HG03139 (cell line): ENCODE measurements around the gene GDPD3.
"Not testable (repeated sequence)": the region's sequence is repeated elsewhere in the genome, so short reads cannot be mapped to it uniquely, and the experiment has no call there.

Experiments
- ATAC-seq: cut with Tn5 transposase; IDR thresholded peaks from one replicate; pipeline ENCODE4 v1.9.1; 2021; ENCODE audit not compliant: unreplicated experiment

Gene GDPD3

DNA sequence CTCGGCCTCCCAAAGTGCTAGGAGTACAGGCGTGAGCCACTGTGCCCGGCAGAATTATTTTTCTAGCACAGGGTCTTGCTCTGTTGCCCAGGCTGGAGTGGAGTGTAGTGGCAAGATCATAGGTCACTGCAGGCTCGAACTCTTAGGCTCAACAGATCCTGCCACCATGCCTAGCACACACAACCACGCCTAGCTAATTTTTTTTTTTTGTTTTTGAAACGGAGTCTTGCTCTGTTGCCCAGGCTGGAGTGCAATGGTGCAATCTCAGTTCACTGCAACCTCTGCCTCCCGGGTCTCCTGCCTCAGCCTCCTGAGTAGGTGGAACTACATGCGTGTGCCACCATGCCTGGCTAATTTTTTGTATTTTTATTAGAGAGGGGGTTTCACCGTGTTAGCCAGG lies 12.4 kb upstream of the GDPD3 start:
- not testable (repeated sequence) for ATAC-seq

DNA sequence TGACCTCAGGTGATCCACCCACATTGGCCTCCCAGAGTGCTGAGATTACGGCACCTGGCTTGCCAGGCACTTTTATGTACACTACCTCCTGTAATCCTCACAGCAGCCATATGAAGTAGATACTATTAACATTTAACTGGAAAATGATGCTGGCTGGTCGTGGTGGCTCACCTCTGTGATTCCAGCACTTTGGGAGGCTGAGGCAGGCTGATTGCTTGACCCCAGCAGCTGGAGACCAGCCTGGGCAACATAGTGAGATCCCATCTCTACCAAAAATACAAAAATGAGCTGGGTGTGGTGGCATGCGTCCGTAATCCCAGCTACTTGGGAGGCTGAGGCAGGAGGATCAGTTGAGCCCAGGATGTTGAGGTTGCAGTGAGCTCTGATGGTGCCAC lies 11.6 kb upstream of the GDPD3 start:
- no peak for ATAC-seq

DNA sequence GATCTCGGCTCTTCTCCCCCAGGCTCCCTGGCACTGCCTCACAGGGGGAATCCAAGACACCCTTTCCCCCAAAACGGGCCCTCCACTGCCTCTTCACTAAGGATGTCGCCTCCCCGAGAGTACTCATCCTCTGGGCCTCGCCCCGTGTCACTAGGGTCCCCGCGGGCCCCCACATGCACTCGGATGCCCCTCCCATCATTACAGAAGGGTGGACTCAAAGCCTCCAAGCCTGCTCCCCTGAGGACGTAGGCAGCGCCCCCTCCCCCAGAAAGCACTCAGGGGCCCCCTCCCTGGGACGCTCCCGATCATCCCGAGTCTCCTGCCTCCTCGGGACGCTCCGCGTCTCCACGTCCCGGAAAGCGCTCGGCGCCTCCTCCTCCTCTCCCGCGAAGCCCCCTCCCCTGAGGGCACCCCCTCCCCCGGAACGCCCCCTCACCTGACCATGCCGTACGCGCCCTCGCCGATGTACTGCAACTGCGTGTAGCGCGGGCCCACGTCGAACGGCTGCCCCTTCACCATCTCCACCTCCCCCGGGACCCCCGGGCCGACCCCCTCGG lies 9.3 kb upstream of the GDPD3 start:
- no peak for ATAC-seq

DNA sequence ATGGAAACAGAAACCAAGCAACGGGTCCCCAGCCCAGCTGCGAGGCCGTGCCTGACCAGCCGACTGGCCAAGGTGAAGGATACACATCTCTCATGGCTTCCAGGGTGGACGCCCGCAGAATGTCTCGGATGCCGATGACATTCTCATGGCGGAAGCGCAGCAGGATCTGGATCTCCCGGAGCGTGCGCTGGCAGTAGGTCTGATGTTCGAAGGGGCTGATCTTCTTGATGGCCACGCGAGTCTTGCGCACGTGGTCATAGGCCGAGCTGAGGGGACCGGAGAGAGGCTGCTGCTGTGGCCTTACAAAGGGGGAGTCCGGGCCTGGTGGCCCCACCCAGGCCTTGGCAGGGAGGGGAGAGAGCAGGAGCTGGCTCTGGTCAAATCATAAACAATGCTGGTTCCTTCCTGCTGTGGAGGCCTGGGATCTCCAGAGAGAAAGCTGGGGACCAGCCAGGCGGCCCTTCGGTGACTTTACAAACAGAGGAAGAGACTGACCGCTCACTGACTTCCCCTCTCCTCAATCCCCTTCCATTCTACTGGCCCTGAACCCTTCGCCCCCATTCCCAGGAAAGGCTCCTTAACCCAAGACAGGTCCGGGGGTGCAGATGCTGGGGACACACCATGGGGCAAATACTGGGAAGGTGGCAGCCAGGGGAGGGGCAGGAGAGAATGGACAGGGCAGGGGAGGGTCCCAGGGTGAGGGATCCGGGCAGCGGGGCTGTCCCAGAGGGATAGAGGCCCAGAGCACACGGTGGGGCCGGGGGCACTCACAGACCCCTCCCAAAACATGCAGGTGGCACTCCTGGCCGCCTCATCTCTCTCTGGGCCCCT lies 8.6 kb upstream of the GDPD3 start:
- no peak for ATAC-seq

DNA sequence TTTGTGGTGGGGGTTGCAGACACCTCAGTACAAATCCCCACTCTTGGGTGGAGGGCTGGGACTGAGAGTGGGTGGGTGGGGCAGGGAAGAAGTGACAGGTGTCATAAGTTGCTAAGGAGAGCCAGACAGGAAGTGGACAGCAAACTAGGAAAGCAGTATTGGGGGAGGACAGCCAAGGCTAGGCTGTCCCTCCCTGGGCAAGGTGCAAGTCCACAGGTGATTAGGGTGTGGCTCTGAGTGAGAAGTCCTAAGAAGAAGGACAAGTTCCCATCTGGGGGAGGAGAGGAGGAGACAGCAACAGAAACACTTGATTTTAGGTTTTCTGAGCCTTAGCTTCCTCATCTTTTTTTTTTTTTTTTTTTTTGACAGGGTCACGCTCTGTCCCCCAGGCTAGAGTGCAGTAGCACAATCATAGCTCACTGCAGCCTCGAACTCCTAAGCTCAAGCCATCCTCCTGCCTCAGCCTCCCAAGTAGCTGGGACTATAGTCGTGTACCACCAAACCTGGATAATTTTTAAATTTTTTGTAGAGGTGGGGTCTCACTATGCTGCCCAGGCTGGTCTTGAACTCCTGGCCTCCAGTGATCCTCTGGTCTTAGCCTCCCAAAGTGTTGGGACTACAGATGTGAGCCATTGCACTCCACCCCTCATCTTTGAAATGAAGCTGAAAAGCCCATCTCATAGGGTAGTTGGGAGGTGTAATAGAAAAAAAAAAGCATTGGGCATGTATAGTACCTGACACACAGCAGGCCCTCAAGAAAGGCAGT lies 7.2 kb upstream of the GDPD3 start:
- ATAC-seq: no peak

DNA sequence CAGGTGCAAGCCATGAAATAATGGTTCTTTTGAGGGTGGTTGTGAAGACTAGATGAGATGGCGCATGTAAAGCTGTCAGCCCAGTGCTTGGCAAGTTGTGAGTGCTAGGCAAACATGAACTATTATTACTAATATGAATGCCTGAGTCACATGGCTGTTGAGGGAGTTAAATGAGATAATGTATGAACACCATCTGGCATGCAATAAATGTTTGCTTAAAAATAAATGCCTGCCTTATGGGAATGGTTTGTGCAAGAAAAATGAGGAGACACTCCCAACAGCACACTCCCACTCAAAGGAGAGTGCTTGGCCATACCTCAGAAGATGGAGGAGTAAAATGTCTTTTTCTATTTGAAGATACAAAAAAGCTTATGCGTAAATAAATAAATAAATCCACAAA lies 6.1 kb upstream of the GDPD3 start:
- ATAC-seq: no peak

DNA sequence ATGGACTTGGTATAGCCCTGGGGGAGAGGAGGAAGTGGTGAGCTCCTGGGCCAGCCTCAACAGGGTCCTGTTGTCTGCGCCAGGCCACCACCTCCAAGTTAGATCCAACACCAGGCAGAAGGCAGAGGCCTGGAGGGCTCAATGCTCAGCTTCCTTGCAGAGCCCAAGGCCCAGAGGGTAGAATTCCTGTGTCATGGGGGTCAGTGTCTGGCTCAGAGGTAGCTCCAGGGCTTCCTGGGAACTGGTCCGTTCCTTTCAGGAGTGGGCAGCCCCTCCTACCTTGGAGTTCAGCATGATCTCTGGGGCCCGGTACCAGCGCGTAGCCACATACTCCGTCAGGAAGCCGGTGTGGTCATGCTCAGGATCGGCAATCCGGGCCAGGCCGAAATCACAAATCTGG lies 4.4 kb upstream of the GDPD3 start:
- no peak for ATAC-seq

DNA sequence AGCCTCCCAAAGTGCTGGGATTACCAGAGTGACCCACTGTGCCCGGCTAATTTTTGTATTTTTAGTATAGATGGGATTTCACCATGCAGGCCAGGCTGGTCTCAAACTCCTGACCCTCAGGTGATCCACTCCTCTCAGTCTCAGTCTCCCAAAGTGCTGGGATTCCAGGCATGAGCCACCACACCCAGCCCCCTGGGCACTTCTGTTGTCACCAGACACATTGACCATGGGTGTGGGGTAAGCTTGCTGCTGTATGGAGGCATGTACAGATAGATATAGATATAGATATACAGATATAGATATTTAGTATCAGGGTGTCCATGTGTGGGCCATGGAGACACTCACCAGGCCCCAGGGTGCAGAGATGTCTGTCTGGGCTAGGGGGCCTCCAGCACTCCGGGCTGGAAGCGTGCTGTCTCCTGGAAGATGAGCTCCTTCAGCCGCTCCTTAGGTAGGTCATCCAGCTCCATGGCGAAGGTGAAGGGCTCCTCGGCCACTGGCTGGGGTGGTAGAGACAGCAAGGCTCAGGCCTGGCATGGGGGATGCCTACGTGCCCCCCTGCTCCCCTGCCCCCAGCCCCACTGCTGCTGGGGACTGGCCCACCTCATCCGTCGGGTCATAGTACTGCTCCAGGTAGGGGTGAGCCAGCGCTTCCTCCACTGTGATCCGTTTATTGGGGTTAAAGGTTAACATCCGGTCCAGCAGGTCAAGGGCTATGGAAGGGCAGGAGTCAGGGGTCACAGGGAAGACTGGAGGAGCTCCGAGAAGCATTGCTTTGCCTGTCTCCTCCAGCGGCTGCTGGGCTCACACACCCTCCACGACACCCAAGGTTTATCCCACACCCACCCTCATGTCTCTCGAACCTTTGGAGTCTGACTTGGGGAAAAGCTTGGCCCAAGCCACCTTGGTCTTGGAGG lies 3.2 kb upstream of the GDPD3 start:
- ATAC-seq: no peak

DNA sequence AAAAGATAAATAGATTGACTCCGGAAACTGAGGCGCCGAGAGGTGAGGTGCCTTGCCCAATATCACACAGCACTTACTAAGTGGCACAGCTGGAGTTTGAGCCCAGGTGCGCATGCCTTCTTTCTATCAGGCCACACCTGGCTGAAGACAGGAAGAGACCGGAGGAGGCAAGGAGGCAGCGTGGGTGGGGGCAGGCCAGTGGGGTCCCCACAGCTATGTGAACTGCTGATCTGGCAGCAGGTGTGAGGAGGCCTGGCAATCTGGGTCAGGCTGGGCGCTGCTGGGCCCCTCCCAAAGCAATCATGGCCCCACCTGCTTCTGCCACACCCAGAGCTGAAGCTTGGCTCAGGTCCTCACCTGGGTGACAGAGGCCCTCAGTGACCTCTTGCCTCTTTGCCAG lies 1.9 kb upstream of the GDPD3 start:
- ATAC-seq: no peak

DNA sequence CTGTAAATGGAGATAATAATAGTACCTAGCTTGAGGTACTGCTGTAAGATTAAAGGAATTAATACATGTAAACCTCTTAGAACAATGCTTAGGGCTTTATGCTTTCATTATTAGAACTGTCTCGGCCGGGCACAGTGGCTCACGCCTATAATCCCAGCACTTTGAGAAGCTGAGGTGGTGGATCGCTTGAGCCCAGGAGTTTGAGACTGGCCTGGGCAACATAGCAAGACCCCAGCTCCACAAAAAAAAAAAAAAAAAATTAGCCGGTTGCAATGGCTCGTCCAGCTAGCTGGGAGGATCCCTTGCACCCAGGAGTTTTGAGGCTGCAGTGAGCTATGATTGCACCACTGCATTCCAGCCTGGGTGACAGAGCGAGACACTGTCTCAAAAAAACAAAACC lies 1.5 kb upstream of the GDPD3 start:
- ATAC-seq: not testable (repeated sequence)

DNA sequence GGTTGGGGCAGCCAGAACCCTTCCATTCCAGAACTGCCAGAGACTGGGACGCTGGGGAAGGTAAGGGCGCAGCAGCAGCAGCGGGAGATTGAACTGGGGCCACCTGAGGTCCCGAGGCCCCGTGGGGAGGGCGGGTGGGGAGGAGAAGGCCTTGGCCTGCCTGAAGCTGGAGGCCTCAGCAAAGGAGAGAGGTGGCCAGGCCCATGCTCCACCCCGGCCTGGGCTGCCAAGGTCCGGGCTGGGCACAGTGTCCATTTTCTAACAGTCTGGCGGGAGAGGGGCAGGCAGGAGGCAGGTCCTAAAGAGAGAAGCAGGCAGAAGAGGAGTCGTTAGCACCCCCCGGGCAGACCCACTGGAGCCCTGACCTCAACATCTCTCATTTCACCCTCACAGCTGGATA lies 1.1 kb upstream of the GDPD3 start:
- ATAC-seq: no peak

DNA sequence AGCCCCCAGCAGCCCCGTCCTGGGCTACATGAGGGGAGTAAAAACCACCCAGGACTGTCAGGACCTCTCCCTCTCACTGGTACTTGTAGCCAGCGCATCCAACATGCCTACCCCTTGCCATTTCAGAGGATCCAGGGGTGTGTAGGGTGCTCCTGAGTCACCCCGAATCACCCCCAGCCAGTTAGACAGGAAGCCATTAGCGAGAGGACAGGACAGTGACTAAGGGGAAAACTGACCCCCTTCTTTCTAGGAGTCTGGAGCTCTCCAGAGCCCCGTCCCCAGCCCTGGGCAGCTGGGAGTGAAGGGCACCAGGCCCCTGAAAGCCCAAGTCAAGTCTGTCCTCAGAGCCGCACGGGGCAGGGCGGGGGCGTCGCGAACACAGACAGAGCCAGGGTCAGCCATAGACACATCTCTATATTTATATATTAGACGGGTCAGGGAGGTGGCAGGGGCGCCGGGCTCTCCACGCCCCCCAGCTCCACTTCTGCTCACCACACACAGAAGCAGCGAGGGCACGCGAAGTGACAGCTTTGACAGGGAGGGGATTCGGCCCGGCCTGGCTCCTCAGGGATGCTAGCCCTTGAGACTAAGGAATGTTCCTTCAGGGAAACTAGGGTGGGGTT lies 485 bp upstream of the GDPD3 start:
- ATAC-seq: no peak

DNA sequence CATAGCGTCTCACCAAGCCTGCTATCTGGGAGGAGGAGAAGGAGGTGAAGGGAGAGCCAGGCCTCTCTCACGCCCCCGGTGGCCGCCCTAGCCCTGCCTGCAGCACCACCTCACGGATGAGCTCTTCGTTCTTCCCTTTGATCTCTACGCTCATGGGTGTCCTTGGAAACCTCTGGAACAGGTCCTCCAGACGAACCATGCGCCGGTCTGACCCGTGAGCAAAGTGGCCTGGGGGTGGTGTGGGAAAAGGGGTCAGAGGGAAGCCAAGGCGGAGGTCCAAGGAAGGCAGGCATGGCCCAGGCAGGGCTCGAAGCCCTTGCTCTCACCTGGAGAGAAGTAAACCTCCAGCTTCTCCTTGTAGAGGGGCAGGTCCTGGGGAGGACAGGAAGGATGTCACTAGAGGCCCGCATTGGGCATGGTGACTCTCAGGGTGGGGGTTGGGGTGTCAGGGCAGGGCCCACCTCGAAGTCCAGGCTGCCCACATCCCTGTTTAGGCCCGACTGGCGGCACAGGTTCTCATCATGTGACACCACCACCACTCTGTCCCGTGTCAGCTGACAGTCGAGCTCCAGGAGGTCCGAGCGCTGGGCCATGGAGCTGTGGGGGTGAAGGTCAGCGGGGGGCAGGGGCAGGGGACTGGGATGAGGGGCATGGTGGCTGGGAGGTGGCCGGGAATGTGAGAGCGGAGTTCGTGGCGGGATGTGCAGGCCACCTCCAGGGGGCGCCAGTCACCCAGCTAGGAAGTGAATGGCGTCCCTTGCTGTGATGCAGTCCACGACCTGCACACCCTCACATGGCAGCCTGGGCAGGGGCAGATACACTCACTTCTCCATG lies 923 bp downstream of the GDPD3 start:
- no peak for ATAC-seq

DNA sequence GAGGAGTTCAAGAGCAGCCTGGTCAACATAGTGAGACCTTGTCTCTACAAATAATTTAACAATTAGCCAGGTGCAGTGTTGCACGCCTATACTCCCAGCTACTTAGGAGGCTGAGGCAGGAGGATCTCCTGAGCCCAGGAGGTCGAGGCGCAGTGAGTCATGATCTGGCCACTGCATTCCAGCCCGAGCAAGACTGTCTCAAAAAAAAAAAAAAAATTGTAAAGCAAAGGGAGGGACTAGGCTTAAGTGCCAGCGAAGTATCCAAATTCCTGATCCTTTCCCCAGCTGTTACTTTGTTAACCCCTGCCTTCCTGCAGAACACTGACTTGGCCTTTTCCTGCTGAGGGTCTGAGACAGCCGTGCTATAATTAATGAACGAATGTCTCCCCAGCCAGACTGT lies 2.7 kb downstream of the GDPD3 start:
- ATAC-seq: no peak

DNA sequence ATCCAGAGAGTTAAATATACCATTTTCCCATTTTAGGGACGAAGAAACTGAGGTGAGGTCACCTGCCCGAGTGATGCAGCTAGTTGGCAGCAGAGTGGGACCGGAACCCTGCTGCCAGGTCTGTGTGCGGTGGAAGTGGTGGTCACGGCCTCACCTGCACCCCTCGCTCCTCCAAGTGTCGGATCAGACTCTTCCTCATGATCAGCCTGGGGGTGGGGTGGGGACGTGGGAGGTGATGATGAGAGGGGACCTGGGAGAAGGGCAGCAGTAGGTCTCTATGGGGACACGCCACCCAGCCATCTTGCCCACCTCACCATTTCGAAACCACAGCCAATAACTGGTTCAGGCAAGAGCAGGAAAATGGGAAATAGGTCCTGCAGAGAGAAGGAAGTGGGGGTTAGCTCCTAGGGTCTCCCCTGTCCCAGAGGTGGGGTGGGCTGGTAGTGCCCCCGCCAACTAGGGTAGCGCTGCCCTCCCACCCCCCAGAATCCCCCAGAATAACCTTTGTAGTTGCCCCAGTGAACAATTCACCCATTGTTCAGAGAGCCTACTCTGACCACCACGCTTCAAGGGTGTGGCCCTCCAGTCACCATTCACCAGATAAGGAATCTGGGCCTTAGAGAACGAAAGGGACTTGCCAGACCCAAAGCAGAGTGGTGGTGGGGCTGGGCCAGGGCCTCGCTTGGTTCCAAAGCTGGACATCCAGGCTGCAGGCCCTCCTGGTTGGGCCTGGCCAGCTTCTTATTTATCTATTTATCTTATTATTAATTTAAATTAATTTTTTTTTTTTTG lies 5.1 kb downstream of the GDPD3 start:
- no peak for ATAC-seq

DNA sequence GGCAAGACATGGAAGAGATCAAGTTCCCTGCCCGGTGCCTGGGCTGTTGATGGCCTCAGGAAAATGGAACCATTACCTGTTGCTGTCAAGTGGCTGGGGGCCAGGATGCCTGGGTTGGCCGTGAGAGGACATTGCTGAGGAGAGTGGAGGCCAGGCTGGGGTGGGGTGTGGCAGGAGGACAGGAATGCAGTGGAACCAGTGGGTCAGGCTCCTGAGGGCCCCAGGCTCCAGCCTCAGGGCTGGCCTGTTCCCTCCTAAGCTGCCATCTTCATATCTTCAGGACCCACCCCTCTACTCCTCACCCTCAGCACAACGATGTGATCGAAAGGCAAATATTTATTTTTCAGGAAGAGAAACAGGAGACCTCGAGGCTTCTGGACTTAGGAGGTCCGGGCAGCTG lies 8.8 kb downstream of the GDPD3 start:
- ATAC-seq: no peak

DNA sequence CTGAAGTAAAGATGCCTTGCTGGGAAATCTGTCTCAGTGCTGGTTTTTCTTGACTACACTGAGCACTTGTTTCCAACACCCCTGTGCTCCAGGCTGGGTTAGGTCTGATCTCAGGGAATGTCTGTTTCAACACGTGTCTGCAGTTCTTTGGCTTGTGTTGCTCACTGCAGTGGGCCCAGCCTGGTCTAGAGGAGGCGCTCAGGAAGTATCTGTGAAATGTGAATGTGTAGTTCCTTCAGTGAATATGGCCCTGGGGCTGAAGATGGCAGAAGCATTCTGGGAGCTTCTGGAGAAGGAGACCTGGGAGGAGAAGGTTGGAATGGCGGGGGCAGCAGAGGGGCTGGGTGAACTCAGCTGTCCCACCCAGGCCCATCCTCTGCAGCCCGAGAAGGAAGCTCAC lies 9.2 kb downstream of the GDPD3 start:
- no peak for ATAC-seq

DNA sequence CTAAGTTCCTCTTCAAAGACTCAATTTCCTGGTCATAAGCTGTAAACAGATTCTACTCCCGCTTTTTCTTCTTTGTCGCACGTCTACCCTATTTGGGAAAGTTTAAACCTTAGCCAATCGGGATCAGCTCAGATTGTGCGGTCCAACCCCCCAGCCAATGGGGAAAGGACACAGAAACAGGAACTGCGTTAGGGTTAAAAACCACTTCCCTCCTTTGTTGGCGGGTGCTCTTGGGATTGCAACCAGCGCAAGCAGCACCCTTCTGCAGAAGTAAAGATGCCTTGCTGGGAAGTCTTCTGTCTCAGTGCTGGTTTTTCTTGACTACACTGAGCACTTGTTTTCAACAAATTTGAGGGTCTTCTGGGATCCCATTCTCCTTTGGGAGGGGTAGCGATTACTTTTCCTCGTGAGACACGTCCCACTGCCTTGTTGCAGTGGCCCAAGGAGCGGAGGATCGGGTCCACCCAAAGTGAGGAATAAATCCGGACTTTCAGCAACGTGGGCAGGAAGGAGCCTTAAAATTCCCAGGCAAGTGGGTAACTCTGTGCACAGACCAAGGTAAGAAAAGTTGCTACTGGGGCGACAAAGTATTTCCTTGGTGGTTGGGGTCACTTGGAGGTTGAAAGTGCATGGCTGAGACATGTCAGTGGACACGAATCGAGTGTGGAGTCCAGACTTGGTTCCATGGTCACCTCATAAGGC lies 16.3 kb downstream of the GDPD3 start:
- no peak for ATAC-seq
